ENCODE results near the gene SKA3. TPM values are rescaled to one million over a fixed set of nuclear protein-coding genes. Genes with fewer than 3 reads are reported as not detected.
"Not testable (repeated sequence)": the region's sequence is repeated elsewhere in the genome, so short reads cannot be mapped to it uniquely, and the experiment has no call there.

Gene SKA3
- total RNA-seq, 1 experiment from 2014 or later, result 17.4 TPM

DNA sequence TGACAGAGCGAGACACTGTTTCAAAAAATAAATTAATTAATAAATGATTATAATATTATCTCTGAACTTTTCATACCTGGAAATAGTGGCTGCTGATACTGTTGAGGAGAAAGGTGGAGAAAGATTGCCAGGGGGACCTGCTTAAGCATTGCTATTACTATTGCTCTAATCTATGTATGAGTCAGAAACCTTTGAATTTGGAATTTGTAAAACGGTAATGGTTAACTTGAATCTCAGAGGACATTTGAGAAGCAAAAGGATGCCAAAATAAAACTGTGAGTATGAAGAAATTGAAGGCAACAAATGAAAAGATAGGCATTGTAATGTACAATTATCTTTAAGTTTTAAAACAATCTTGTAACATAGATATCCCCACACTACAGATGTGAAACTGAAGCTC is 5.3 kb upstream of the SKA3 start:
- DNase-seq (ENCODE audit: low read depth, low spot score), result no peak
- in situ Hi-C loops (cut with HindIII; ENCODE audit: low pct_unique_long_range_greater_than_20kb, low sequenced_read_pairs), result no loop called here

GRCh38 chr13:21176982-21177284 is 581 bp upstream of the SKA3 start:
- in situ Hi-C loops (cut with HindIII; ENCODE audit: low pct_unique_long_range_greater_than_20kb, low sequenced_read_pairs), result no loop called here
- DNase-seq (ENCODE audit: low read depth, low spot score), result no peak

GRCh38 chr13:21175656-21176214 is 617 bp downstream of the SKA3 start:
- DNase-seq (ENCODE audit: low read depth, low spot score), result no peak
- in situ Hi-C loops (cut with HindIII; ENCODE audit: low pct_unique_long_range_greater_than_20kb, low sequenced_read_pairs), result no loop called here

GRCh38 chr13:21173767-21174166 is 2.6 kb downstream of the SKA3 start:
- not testable (repeated sequence) for DNase-seq (ENCODE audit: low read depth, low spot score)

DNA sequence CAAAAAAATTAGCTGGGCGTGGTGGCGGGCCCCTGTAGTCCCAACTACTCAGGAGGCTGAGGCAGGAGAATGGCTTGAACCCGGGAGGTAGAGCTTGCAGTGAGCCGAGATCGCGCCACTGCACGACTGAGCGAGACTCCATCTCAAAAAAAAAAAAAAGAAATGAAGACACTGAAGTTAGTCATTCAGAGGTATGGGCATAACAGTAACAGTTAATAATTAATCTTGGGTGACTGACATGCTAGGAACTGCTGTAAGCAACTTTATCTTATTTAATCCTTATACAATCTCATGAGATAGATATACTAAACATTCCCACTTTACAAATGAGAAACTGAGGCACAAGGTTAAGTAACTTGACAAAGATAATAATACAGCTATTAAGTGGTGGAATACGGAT is 4.9 kb downstream of the SKA3 start:
- in situ Hi-C loops (cut with HindIII; ENCODE audit: low pct_unique_long_range_greater_than_20kb, low sequenced_read_pairs), result no loop called here

More at GRCh38 chr13:21173767-21174166, 2.6 kb downstream of the SKA3 start:
- in situ Hi-C loops (cut with HindIII; ENCODE audit: low pct_unique_long_range_greater_than_20kb, low sequenced_read_pairs), result not testable (repeated sequence)

DNA sequence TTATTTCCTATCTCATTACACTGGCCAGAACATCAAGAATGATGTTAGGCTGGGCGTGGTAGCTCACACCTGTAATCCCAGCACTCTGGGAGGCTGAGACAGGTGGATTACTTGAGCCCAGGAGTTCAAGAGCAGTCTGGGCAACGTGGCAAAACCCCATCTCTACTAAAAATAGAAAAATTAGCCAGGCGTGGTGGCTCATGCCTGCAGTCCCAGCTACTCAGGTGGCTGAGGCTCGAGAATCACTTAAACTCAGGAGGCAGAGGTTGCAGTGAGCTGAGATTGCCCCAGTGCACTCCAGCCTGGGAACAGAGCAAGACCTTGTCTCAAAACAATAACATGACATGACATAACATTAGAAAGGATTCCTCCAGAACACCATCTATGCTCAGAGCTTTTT is 10.7 kb downstream of the SKA3 start:
- DNase-seq (ENCODE audit: low read depth, low spot score); in situ Hi-C loops (cut with HindIII; ENCODE audit: low pct_unique_long_range_greater_than_20kb, low sequenced_read_pairs): not testable (repeated sequence)

More for the DNA sequence above, 4.9 kb downstream of the SKA3 start:
- no peak for DNase-seq (ENCODE audit: low read depth, low spot score)

DNA sequence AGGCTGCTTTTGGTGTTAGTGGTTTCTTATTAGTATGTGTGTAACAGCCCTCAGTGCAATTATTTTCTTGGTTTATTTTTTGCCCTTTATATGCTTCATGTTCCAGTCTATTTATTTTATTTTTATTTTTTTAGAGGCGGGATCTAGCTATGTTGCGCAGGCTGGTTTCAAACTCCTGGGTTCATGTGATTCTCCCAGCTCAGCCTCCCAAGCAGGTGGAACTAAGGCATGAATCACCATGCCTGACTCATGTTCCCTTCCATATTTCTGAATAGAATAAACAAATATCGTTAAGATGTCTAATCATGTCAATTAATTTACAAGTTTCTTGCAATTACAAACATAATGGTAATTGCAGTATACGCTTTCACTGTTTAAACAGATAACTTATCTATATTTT is 11.7 kb downstream of the SKA3 start:
- no peak for DNase-seq (ENCODE audit: low read depth, low spot score)
- in situ Hi-C loops (cut with HindIII; ENCODE audit: low pct_unique_long_range_greater_than_20kb, low sequenced_read_pairs), result no loop called here

GRCh38 chr13:21152251-21152899 is 24.0 kb downstream of the SKA3 start:
- in situ Hi-C loops (cut with HindIII; ENCODE audit: low pct_unique_long_range_greater_than_20kb, low sequenced_read_pairs), result no loop called here
- no peak for DNase-seq (ENCODE audit: low read depth, low spot score)

DNA sequence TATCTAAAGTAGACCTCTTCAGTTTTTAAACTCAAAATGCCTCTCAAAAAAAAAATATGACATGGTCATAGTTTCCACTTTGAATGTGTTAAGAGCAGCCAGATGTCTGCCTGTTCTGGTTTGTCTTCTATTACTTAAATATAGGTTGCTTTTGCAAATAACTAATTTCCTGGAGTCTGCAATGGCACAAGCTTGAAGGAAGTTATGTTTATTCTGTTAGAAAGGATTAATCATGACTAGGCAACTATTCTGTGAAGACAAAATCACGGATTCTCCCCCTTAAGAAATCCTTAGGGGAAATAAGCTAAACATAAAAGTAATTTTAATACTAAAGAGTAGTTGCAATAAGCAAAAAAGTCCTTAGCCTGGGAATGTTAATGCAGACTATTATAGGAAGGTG is 26.3 kb downstream of the SKA3 start:
- in situ Hi-C loops (cut with HindIII; ENCODE audit: low pct_unique_long_range_greater_than_20kb, low sequenced_read_pairs), result no loop called here
- no peak for DNase-seq (ENCODE audit: low read depth, low spot score)

GRCh38 chr13:21149568-21149967 is 26.8 kb downstream of the SKA3 start:
- in situ Hi-C loops (cut with HindIII; ENCODE audit: low pct_unique_long_range_greater_than_20kb, low sequenced_read_pairs), result no loop called here
- DNase-seq (ENCODE audit: low read depth, low spot score), result no peak

GRCh38 chr13:21148557-21149258 is 27.6 kb downstream of the SKA3 start:
- in situ Hi-C loops (cut with HindIII; ENCODE audit: low pct_unique_long_range_greater_than_20kb, low sequenced_read_pairs), result no loop called here

GRCh38 chr13:21147827-21148226 is 28.5 kb downstream of the SKA3 start:
- DNase-seq (ENCODE audit: low read depth, low spot score), result no peak
- in situ Hi-C loops (cut with HindIII; ENCODE audit: low pct_unique_long_range_greater_than_20kb, low sequenced_read_pairs), result no loop called here

More at GRCh38 chr13:21148557-21149258, 27.6 kb downstream of the SKA3 start:
- DNase-seq (ENCODE audit: low read depth, low spot score), result no peak

GRCh38 chr13:21142766-21143165 is 33.6 kb downstream of the SKA3 start:
- in situ Hi-C loops (cut with HindIII; ENCODE audit: low pct_unique_long_range_greater_than_20kb, low sequenced_read_pairs), result no loop called here

GRCh38 chr13:21139374-21139773 is 37.0 kb downstream of the SKA3 start:
- DNase-seq (ENCODE audit: low read depth, low spot score), result no peak
- in situ Hi-C loops (cut with HindIII; ENCODE audit: low pct_unique_long_range_greater_than_20kb, low sequenced_read_pairs), result no loop called here

More at GRCh38 chr13:21142766-21143165, 33.6 kb downstream of the SKA3 start:
- no peak for DNase-seq (ENCODE audit: low read depth, low spot score)

- DNase-seq (ENCODE audit: low read depth, low spot score), result no peak
- in situ Hi-C loops (cut with HindIII; ENCODE audit: low pct_unique_long_range_greater_than_20kb, low sequenced_read_pairs), result no loop called here
These were observed 37.8 kb downstream of the SKA3 start for GRCh38 chr13:21138561-21138960.

DNA sequence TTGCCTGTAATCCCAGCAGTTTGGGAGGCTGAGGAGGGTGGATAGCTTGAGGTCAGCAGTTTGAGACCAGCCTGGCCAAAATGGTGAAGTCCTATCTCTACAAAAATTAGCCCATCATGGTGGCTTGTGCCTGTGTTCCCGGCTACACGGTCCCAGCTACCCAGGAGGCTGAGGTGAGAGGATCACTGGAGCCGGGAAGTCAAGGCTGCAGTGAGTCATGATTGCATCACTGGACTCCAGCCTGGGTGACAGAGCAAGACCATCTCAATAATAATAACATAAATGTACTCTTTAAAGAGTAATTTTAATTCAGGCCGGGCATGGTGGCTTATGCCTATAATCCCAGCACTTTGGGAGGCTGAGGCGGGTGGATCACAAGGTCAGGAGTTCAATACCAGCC is 38.7 kb downstream of the SKA3 start:
- in situ Hi-C loops (cut with HindIII; ENCODE audit: low pct_unique_long_range_greater_than_20kb, low sequenced_read_pairs), result no loop called here
- no peak for DNase-seq (ENCODE audit: low read depth, low spot score)

GRCh38 chr13:21135833-21136232 is 40.5 kb downstream of the SKA3 start:
- DNase-seq (ENCODE audit: low read depth, low spot score); in situ Hi-C loops (cut with HindIII; ENCODE audit: low pct_unique_long_range_greater_than_20kb, low sequenced_read_pairs): not testable (repeated sequence)

DNA sequence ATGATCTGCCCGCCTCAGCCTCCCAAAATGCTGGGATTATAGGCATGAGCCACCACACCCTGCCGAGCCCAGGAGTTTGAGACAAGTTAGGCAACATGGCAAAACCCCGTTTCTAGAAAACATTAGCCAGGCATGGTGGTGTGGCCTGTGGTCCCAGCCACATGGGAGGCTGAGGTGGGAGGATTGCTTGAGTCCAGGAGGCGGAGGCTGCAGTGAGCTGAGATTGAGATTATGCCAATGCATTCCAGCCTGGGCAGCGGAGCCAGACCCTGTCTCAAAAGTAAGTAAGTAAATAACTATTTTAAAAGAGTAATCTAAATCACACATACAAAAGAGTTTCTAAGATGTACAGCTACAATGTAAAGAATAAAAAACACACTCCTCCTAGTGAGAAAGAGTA is 41.9 kb downstream of the SKA3 start:
- DNase-seq (ENCODE audit: low read depth, low spot score), result no peak
- in situ Hi-C loops (cut with HindIII; ENCODE audit: low pct_unique_long_range_greater_than_20kb, low sequenced_read_pairs), result no loop called here

DNA sequence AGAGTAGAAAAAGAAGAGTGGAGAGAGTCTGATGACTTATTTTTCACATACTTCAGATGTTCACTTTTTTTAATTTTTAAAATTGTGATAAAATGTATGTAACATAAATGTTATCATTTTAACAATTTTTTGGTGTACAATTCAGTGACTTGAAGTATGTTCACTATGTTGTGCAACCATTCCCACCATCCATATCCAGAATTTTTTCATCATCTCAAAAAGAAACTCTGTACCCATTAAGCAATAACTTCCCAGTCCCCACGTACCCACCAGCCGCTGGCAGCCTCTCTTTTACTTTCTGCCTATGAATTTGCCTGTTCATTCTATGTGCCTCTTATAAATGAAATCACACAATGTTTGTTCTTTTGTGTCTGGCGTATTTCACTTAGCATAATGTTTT is 43.3 kb downstream of the SKA3 start:
- in situ Hi-C loops (cut with HindIII; ENCODE audit: low pct_unique_long_range_greater_than_20kb, low sequenced_read_pairs), result no loop called here
- no peak for DNase-seq (ENCODE audit: low read depth, low spot score)

All from SK-MEL-5 (cell line).